Esophagus muscularis mucosa (tissue), 3 donors: Measurements from ENCODE around the gene SPDYE4.

Experiments used
- CTCF ChIP-seq, 3 experiments: fragments of 200-600 bp in 2 of 3; fragments of 450-650 bp in 1 of 3; sonication (generic) in 2 of 3; IDR thresholded peaks; one replicate each; pipeline ENCODE4 v1.5.1; 2017 to 2019; ENCODE audit warnings: antibody characterized with exemption in 3 of 3, mild to moderate bottlenecking in 2 of 3, moderate library complexity in 1 of 3
- EP300 ChIP-seq: sonication (generic); formaldehyde crosslinking; IDR thresholded peaks from one replicate; pipeline ENCODE4 v1.6.1; 2017; ENCODE audit warnings: antibody characterized with exemption

GRCh38 chr17:8757189-8757588 lies 1.2 kb downstream of the SPDYE4 start:
- TF ChIP-seq EP300 (no peak), CTCF (IDR thresholded peaks at IDR 0.05) (no peak)
